Iris pigment epithelial cell (primary cell): ENCODE measurements around the gene ATP8B3.
"Not testable (repeated sequence)": the region's sequence is repeated elsewhere in the genome, so short reads cannot be mapped to it uniquely, and the experiment has no call there.

Experiments
- DNase-seq: peaks from one replicate; pipeline ENCODE4 v3.0.0-alpha.2; 2011; ENCODE audit warnings: low read depth

Gene ATP8B3

DNA sequence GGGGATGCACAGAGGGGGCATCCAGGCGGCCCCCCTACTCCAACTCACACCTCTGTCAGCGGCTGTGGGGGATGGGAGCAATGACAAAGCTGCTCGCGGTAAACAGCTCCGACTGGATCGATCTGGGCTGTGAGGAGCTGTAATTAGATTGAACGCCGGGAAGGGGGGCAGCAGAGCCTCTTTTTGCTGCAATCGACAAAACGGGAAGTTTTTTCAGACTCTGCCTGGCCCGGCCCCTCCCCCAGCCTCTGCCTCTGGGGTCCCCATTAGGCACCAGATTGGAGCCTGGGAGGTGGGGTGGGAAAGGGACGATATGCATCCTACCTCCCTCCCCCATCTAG, 42.5 kb downstream of the ATP8B3 start:
- DNase-seq: no peak

DNA sequence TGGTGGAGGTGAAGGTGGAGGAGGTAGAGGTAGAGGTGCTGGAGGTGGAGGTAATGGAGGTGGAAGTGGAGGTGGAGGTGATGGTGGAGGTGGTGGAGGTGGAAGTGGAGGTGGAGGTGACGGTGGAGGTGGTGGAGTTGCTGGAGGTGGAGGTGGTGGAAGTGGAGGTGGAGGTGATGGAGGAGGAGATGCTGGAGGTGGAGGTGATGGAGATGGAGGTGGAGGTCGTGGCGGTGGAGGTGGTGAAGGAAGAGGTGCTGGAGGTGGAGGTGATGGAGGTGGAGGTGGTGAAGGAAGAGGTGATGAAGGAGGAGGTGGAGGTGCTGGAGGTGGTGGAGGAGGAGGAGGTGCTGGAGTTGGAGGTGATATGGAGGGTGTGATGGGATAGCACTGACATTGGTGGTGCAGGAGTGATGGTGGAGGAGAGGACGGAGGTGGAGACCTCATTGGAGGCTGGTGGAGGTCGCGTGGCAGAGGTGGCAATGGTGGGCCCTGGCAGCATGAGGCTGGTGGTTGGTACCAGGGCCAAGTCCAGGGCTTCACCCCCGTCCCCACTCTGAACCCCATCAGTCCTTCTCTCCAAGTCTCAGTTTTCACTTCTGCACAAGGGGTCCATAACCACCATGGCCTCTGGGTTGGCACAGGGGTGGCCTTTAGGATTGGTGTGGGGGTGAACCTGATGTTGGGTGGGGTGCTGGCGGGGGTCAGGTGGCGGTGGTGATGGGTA, 43.0 kb downstream of the ATP8B3 start:
- DNase-seq: no peak

- DNase-seq: no peak
Measured at GRCh38 chr19:1768248-1768647, 43.8 kb downstream of the ATP8B3 start.

DNA sequence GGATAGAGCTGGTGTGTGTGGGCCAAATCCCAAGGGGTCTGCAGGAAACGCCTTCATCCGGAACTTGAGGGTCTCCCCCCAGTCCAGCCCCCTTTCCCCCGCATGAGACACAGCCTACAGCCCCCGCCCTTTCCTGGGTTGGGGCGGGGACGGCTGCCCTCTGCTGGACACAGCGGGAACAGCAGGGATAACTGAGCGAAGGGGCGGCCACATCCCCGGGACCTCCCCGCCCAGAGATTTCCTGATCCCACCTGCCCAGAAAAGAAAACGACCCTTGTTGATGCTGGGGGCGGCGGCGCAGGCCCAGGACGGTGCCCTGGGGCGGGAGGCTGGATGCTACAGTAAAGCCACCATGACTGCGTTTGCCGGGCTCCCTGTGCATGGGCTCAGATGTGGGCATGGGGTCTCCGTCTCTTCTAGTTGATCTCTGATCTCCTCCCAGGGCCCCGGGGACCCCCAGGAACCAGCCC, 44.6 kb downstream of the ATP8B3 start:
- no peak for DNase-seq

DNA sequence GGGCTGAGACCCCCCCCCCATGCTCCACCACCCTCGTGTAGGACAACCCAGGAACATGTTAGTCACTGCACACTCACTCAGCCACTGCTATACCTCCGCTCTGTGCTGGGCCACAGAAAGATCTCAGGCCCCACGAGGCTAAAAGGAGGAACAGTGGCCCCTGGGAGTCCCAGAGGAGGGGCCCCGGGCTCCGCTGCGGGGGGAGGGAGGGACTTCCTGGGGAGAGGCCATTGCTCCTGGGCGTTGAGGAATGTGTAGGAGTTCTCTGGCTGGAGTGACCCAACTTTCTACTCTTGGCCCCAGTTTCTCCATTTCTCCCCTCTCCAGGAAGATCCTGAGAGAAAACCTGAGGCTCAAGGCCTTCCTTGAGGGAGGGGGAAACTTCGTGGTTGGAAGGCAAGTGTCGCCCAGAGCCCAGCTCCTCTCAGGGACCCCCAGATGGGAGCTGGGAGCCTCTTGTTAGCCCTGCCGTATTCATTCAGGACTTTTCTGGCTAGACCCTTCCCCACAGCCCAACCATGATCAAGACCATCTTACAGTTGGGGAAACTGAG, 45.2 kb downstream of the ATP8B3 start:
- no peak for DNase-seq

DNA sequence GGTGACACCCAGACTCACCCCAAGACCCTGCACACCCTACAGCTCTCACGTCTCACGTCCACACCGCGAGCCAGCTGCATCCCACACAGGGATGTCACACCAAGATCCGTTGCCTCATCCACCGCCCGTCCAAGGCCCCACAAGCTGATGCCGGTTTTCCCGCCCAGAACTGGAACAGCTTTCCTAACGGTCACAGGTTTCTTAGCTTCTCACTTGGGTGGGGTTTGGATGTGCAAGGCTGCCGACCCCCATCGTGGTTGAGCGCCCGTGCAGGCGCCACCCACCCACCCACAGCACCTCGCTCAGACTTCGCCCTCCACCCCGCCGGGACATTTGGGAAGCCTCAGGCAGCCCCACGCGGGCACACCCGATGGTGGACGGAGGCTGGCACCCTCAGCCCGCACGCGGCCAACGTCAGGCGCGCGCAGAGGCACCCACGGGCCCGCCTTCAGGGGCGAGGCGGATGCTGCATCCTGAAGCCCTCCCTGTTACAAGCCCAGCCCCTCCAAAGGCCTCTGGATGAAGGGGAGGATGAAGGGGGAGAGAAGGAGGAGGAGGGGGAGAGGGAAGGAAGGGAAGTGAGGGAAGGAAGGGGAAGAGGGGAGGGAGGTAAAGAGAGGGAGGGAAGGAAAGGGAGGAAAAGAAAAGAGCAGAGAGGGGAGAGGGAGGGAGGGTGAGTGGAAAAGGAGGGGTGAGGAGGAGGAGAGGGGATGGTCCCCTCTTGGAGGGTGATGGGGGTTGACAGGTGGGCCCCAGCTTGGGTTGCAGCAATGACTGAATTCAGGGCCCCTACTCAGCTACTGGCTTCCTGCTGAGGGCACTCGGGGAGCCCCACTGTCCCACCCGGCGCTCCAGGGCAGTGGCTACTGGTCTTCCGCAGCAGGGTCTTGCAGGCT, 45.9 kb downstream of the ATP8B3 start:
- no peak for DNase-seq

DNA sequence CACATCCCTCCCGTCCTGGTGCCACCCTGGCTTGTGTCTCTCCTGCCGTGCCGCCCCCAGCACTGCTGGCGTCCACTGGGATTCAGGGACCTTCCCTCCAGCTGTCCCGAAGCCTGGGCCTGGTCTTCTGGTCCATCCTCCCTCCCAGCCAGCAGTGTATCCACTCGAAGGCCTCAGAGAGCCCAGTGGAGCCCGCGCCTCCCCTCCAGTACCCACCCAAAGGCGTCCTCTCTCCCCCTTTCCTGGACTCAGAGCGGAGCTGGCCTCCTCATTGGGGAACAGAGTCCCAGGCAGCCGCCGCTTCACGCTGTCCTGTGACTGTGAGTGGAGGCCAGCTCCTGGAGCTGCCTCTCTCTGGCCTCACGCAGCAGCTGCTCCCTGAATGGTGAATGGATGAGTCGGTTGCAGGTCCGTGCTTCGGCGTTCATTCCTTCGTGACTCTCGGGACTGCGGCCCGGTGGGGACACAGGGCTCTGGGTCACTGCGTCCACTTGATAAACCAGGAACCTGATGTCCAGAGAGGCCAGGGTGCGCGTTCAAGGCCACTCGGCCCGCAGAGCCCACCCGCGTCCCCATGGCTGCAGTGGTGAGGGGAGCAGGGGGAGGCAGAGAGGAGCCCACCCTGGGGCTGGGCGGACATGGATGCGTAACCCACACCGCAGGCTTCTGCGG, 46.7 kb downstream of the ATP8B3 start:
- DNase-seq: no peak

DNA sequence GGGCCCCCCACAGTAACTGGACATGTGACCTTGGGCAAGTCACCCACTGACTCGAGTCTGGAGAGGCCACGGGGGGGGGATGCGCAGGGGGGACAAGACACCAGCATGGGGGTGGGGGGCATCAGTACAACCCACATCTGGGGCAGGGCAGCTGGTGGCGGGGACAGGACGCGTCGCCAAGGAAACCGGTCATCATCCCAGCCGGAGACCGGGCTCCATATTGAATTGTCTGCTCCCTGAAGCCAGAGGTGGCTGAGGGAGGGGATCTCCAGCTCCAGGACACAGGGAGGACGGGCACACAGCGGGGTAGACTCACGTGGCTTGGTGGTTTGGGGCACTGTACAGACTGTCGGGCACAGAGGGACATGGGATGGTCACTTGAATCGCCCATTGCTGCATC, 47.3 kb downstream of the ATP8B3 start:
- no peak for DNase-seq

- no peak for DNase-seq
Measured at GRCh38 chr19:1763648-1764639, 48.1 kb downstream of the ATP8B3 start.

GRCh38 chr19:1762243-1763117, 49.6 kb downstream of the ATP8B3 start:
- no peak for DNase-seq

DNA sequence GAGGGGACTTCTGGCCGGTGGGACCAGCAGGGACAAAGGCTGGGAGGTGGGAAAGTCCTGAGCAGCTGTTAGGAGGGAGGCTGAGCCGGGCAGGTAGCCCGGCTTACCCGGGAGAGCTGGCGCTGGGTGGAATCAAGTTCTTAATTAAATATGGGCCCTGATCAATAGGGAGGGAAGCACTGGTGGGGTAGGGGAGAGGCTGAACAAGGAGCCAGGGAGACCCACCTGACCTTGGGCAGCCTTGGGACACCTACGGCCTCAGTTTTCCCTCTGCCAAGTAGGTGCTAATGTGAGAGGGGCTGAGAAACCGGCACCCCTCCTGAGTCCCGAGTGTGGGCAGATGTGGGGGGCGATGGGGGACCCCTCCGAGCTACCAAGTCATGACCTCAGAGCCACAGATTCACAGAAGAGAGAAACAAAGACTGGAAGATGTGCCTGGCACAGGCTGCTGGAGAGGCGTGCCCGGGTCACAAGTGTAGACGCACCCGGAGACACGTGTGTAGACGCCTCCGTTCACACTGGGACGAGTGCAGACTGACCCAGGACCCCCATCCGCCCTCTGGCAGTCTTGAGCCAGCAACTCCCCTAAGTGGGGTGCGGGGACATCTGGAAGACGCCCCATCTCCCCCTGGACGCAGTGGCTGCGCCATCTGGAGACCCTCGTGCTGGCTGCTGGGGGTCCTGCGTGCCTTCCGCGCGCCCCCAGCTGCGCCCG, 50.4 kb downstream of the ATP8B3 start:
- DNase-seq: no peak

- not testable (repeated sequence) for DNase-seq
Measured at GRCh38 chr19:1760786-1761527, 51.1 kb downstream of the ATP8B3 start.

DNA sequence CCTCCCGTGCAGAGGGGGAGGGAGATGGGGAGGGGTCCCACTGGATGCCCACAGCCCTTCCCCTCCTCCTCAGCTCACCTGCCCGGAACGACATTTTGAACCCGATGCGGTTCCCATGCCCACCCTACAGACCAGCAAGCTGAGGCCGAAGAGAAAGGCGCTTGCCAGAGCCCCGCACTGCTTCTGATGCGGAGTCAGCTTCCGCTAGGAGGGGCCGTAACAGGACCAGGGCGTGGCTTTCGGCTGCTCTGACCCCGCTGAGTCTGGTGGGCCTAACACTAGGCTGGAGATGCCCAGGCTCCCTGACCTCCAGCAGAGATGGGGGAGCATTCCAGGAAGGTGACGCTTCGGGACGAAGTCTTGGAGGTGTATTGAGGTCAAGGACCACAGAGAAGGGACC, 52.1 kb downstream of the ATP8B3 start:
- no peak for DNase-seq

- no peak for DNase-seq
Measured at GRCh38 chr19:1758959-1759903, 52.8 kb downstream of the ATP8B3 start.

DNA sequence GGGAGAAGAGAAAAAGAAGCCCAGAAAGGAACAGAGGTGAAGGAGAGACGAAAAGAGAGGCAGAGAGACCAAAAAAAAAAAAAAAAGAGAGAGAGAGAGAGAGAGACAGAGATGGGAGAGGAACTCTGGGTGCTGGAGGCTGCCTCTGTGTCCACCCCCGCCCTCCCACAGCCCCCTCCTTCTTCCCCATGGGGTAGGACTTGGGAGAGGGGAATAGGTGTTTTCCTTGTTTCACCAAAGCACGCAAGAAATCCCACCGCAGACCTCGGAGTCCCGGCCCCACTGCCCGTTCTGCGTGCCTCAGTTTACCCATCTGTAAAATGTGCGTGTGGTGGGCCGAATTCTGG, 53.9 kb downstream of the ATP8B3 start:
- DNase-seq: no peak

DNA sequence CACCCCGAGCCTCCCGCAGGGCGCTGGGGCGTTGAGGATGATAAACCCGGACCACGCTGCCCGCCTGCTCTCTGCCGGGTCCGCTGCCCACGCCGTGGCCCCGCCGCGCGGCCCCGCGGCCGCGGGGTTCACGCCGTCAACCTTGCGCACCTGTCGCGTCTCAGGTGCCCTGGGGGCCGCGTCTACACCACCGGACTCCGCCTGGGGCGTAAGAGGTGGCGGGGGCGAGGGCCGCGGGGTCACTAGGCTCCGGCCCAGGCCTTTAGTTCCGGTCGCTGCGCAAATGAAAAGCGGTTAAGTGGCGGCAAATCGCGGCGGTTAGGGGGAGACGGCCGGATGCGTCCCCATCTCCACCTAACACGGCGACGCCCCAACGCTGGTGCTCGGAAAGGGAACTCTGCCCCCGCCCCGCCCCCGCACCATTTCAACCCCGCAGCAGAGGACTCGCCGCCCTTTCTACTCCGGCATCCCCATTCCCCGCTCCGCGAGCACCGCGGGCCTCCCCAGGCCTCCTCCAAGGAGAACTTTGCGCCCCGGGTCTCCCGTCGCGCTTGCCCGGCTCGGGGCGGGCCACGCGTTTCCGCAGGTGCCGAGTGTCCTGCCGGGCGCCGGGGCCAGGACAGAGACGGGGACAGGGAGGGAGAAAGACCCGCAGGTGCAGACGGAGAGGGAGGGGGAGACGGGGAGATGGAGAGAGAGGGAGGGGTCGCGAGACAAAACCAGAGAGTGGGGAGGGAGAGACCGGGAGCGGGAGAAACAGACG, 54.4 kb downstream of the ATP8B3 start:
- no peak for DNase-seq
